DND-41 (cell line): ENCODE results near the gene VPS8.

ENCODE experiments used
- EZH2 ChIP-seq: IDR thresholded peaks from 3 replicates; pipeline ENCODE4 v1.6.1; 2012; ENCODE audit warnings: borderline replicate concordance, low read depth, mild to moderate bottlenecking, moderate library complexity, low read length, inconsistent platforms; ENCODE audit not compliant: severe bottlenecking
- TF ChIP-seq, protein P1 (sequence below): IDR thresholded peaks from 2 replicates; pipeline ENCODE4 v1.5.1; 2012; ENCODE audit warnings: borderline replicate concordance, low read length, moderate library complexity, mild to moderate bottlenecking; ENCODE audit not compliant: poor library complexity, severe bottlenecking; ENCODE audit errors: extremely low read depth

DNA sequence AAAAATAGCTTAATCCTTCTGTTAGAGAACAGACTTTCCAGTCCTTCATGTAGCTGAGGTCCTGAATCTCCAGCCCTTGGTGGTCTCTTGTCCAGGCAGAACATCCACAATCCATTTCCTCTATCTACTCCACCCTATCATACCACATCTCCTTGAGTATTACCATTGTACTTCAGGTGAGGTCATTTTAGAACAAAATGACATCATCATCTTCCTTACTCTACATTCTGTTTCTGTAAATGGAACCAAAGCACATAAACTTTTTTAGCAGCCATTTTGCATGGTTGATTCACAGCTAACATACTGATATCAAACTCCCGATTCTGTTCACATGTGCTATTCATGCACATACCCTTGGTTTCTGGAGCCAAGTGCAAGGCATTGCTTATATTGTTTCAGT, 228.5 kb downstream of the VPS8 start:
- TF ChIP-seq, protein P1, sequence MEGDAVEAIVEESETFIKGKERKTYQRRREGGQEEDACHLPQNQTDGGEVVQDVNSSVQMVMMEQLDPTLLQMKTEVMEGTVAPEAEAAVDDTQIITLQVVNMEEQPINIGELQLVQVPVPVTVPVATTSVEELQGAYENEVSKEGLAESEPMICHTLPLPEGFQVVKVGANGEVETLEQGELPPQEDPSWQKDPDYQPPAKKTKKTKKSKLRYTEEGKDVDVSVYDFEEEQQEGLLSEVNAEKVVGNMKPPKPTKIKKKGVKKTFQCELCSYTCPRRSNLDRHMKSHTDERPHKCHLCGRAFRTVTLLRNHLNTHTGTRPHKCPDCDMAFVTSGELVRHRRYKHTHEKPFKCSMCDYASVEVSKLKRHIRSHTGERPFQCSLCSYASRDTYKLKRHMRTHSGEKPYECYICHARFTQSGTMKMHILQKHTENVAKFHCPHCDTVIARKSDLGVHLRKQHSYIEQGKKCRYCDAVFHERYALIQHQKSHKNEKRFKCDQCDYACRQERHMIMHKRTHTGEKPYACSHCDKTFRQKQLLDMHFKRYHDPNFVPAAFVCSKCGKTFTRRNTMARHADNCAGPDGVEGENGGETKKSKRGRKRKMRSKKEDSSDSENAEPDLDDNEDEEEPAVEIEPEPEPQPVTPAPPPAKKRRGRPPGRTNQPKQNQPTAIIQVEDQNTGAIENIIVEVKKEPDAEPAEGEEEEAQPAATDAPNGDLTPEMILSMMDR = no peak
- TF ChIP-seq EZH2 = no peak
